ENCODE data around the gene SLC7A1.

The SLC7A1 gene

DNA sequence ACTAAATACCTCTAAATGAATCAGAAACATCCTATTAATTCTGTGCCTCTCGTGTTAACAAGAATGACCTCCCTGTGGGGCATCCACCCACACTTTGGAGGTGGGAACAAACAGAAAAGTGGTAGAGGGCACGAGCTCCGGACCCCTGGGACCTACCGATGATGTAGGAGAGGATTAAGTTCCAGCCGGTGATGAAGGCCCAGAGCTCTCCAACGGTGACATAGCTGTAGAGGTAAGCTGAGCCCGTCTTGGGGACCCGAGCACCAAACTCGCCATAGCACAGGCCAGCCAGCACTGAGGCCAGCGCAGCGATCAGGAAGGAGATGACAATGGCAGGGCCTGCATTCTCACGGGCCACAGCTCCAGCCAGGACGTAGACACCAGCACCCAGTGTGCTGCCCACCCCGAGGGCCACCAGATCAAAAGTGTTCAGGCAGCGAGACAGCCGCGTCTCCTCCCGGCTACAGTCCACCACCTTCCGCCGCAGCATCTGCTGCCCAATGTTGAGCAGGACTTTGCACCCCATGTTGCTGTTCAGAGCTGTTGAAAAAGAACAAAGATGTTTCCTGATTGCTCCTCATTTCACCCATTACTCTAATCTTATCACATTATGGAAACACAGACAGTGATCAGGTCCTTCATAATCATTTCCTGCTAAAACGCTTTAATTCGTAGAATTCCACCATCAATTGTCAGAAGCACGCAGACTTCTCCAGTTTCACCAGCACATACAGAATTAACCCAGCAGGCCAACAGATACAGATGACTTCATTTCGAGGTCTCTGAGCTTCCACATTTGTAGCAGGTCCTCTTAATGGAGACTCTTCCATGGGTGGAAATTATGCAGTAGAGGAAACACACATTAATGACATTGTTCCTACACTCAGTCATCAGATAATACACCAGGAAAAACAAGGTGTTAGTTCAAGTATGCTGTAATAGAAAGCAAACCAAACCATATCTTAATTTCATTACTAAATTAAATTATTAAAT, 59.5 kb downstream of the SLC7A1 start:
- H3K27me3 ChIP-seq (ENCODE audit: control insufficient read depth, low read length): no peaks in the 10 kb centered on the region
- H3K4me3 ChIP-seq (ENCODE audit: low read length): no peak overlapping the region
- TF ChIP-seq, protein P1, sequence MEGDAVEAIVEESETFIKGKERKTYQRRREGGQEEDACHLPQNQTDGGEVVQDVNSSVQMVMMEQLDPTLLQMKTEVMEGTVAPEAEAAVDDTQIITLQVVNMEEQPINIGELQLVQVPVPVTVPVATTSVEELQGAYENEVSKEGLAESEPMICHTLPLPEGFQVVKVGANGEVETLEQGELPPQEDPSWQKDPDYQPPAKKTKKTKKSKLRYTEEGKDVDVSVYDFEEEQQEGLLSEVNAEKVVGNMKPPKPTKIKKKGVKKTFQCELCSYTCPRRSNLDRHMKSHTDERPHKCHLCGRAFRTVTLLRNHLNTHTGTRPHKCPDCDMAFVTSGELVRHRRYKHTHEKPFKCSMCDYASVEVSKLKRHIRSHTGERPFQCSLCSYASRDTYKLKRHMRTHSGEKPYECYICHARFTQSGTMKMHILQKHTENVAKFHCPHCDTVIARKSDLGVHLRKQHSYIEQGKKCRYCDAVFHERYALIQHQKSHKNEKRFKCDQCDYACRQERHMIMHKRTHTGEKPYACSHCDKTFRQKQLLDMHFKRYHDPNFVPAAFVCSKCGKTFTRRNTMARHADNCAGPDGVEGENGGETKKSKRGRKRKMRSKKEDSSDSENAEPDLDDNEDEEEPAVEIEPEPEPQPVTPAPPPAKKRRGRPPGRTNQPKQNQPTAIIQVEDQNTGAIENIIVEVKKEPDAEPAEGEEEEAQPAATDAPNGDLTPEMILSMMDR (IDR thresholded peaks at IDR 0.05; ENCODE audit: low read depth, low read length, poor library complexity, severe bottlenecking): no peak
- TF ChIP-seq EZH2phosphoT487 (IDR thresholded peaks at IDR 0.05; ENCODE audit: borderline replicate concordance, low read length): no peak
- no peaks in the 10 kb centered on the region for H3F3A ChIP-seq (ENCODE audit: control insufficient read depth, insufficient read depth)
- H3K4me1 ChIP-seq (ENCODE audit: control insufficient read depth, low read length): peaks cover 34% of the 10 kb centered on the region
- no peaks in the 10 kb centered on the region for H3K9me3 ChIP-seq (ENCODE audit: control insufficient read depth, insufficient read depth, low read length)
- peaks cover 56% of the 10 kb centered on the region for H3K79me2 ChIP-seq (ENCODE audit: control insufficient read depth, low read length)
- H3K27ac ChIP-seq (ENCODE audit: low read depth, low read length): no peak overlapping the region
- peaks cover 22% of the 10 kb centered on the region; the same call in 1 of the 2 replicates for H4K20me1 ChIP-seq (ENCODE audit: control insufficient read depth, insufficient read depth, low read depth, low read length)
- H3K4me2 ChIP-seq (ENCODE audit: low read length): no peak overlapping the region
- peaks cover 91% of the 10 kb centered on the region for H3K36me3 ChIP-seq (ENCODE audit: control insufficient read depth, low read length)
- no peaks in the 10 kb centered on the region for H3K9me2 ChIP-seq (replicated peaks; ENCODE audit: control insufficient read depth, low read length)

DNA sequence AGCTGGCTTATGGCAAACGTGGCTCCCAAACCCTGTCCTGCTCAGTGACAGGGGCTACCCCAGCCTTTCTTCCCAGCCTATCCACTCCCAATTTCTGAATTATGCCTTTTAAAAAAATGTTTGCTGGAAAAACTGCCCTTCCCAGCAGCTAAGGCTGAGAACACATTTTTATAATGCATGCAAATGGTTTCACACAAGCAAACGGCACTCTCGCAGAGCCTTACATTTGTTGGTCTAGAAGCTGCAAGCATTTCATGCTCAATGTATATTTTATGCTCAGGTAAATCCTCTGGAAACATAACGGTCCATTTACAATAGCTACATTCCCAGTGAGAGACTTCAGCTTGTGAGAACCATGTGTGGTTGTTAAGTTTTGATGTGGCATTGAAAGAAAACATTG, 61.4 kb downstream of the SLC7A1 start:
- peaks cover 92% of the 10 kb centered on the region for H3K36me3 ChIP-seq (ENCODE audit: control insufficient read depth, low read length)
- H4K20me1 ChIP-seq (ENCODE audit: control insufficient read depth, insufficient read depth, low read depth, low read length): peaks cover 11% of the 10 kb centered on the region; the same call in 1 of the 2 replicates
- TF ChIP-seq EZH2phosphoT487 (IDR thresholded peaks at IDR 0.05; ENCODE audit: borderline replicate concordance, low read length): no peak
- TF ChIP-seq, protein P1 (IDR thresholded peaks at IDR 0.05; ENCODE audit: low read depth, low read length, poor library complexity, severe bottlenecking): no peak
- H3K9me2 ChIP-seq (replicated peaks; ENCODE audit: control insufficient read depth, low read length): no peaks in the 10 kb centered on the region
- peaks cover 15% of the 10 kb centered on the region for H3K4me1 ChIP-seq (ENCODE audit: control insufficient read depth, low read length)
- H3K27me3 ChIP-seq (ENCODE audit: control insufficient read depth, low read length): no peaks in the 10 kb centered on the region
- no peak overlapping the region for H3K4me2 ChIP-seq (ENCODE audit: low read length)
- H3K9me3 ChIP-seq (ENCODE audit: control insufficient read depth, insufficient read depth, low read length): no peaks in the 10 kb centered on the region
- peaks cover 37% of the 10 kb centered on the region for H3K79me2 ChIP-seq (ENCODE audit: control insufficient read depth, low read length)
- no peak overlapping the region for H3K27ac ChIP-seq (ENCODE audit: low read depth, low read length)
- H3K4me3 ChIP-seq (ENCODE audit: low read length): no peak overlapping the region
- no peaks in the 10 kb centered on the region for H3F3A ChIP-seq (ENCODE audit: control insufficient read depth, insufficient read depth)

DNA sequence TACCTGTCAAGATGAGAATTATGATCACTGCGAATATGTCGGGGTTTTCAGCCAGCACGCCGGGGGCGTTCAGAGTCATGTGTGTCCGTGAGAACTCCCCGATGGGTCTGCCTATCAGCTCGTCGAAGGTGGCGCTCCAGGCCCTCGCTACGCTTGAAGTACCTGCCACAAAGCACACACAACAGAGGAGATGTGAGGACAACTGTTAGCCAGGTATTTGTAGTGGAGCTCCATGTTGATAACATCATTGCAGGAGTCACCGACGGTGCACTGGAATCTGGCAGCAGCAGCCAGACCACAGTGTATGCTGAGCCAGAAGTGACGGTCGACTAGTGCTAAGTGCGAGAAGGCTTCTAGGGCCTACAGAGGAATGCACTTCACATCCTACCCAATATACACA, 62.7 kb downstream of the SLC7A1 start:
- Histone ChIP-seq H3K4me1 (ENCODE audit: control insufficient read depth, low read length) (peaks cover 3% of the 10 kb centered on the region), H3K27ac (ENCODE audit: low read depth, low read length) (no peak overlapping the region), H3K4me2 (ENCODE audit: low read length) (no peak overlapping the region), H3K9me3 (ENCODE audit: control insufficient read depth, insufficient read depth, low read length) (no peaks in the 10 kb centered on the region), H3K27me3 (ENCODE audit: control insufficient read depth, low read length) (no peaks in the 10 kb centered on the region), H3K4me3 (ENCODE audit: low read length) (no peak overlapping the region), H3K36me3 (ENCODE audit: control insufficient read depth, low read length) (peaks cover 94% of the 10 kb centered on the region), H3F3A (ENCODE audit: control insufficient read depth, insufficient read depth) (no peaks in the 10 kb centered on the region), H3K9me2 (replicated peaks; ENCODE audit: control insufficient read depth, low read length) (no peaks in the 10 kb centered on the region), H3K79me2 (ENCODE audit: control insufficient read depth, low read length) (peaks cover 24% of the 10 kb centered on the region), H4K20me1 (ENCODE audit: control insufficient read depth, insufficient read depth, low read depth, low read length) (peaks cover 5% of the 10 kb centered on the region; the same call in 1 of the 2 replicates)
- TF ChIP-seq, protein P1 (IDR thresholded peaks at IDR 0.05; ENCODE audit: low read depth, low read length, poor library complexity, severe bottlenecking): no peak
- no peak for TF ChIP-seq EZH2phosphoT487 (IDR thresholded peaks at IDR 0.05; ENCODE audit: borderline replicate concordance, low read length)

Data from DOHH2 (cell line).